GM10266 (cell line): Measurements from ENCODE around the gene HDLBP.

ENCODE experiments used
- DNase-seq: peaks from one replicate; pipeline ENCODE4 v3.0.0; 2012; ENCODE audit errors: extremely low spot score
- CTCF ChIP-seq: IDR thresholded peaks from 2 replicates; pipeline ENCODE4 v1.5.1; 2012; ENCODE audit warnings: mild to moderate bottlenecking, low read depth; ENCODE audit not compliant: control insufficient read depth, insufficient read depth; ENCODE audit errors: missing control alignments

Gene HDLBP

GRCh38 chr2:241193271-241193670 is 122.2 kb downstream of the HDLBP start:
- no peak for DNase-seq
- TF ChIP-seq CTCF = no peak

- DNase-seq = no peak
- no peak for TF ChIP-seq CTCF
Measured at GRCh38 chr2:241191081-241191480, 124.4 kb downstream of the HDLBP start.

GRCh38 chr2:241190291-241190981 is 125.0 kb downstream of the HDLBP start:
- no peak for DNase-seq
- TF ChIP-seq CTCF = no peak

- TF ChIP-seq CTCF = no peak
- DNase-seq = no peak
Measured at GRCh38 chr2:241189856-241190201, 125.6 kb downstream of the HDLBP start.

GRCh38 chr2:241189093-241189855 is 126.2 kb downstream of the HDLBP start:
- no peak for TF ChIP-seq CTCF
- no peak for DNase-seq

GRCh38 chr2:241188361-241189092 is 126.9 kb downstream of the HDLBP start, which contains the start of gene ANO7:
Gene ANO7, plus strand, starts transcription at chr2:241188677. Its CDS starts 1,387 bp downstream, at chr2:241190064.
- TF ChIP-seq CTCF = no peak
- DNase-seq = no peak
